GM12872 (cell line): ENCODE data around the gene TARP.

ENCODE experiments used
- CTCF ChIP-seq: IDR thresholded peaks from 3 replicates; pipeline ENCODE4 v1.5.1; 2011; ENCODE audit warnings: low read depth, mild to moderate bottlenecking, low read length, moderate library complexity; ENCODE audit not compliant: insufficient read depth

TARP gene

GRCh38 chr7:38211486-38211885, 62.0 kb downstream of the TARP start:
- TF ChIP-seq CTCF = no peak
